PC-3 (cell line): ENCODE measurements around the gene SFSWAP. TPM values are rescaled to one million over a fixed set of nuclear protein-coding genes. Genes with fewer than 3 reads are reported as not detected.

Experiments used
- ATAC-seq: fragments of 200-7000 bp; cut with Tn5 transposase; 2 replicates; pipeline ENCODE4 v1.9.1; 2020; ENCODE audit warnings: mild to moderate bottlenecking, moderate library complexity
- BruUV-seq: library from RNA; stranded (reverse); fragments of 400-500 nt; replicated peaks from 2 replicates; lab custom pipeline; 2021; lab: Mats Ljungman, UMichigan
- CTCF ChIA-PET: fragments of 300-600 bp; sonication (Branson Sonifier 250); formaldehyde crosslinking; loops from one replicate; lab custom pipeline; 2022; ENCODE audit warnings: antibody characterized with exemption; lab: Charles Lee
- POLR2A ChIA-PET: fragments of 300-600 bp; sonication (Branson Sonifier 250); formaldehyde crosslinking; loops from one replicate; lab custom pipeline; 2022; ENCODE audit warnings: antibody characterized with exemption; ENCODE audit not compliant: unreplicated experiment; lab: Charles Lee
- DNase-seq: peaks from one replicate; pipeline ENCODE4 v3.0.0-alpha.2; 2015
- H2AFZ ChIP-seq: fragments of 300-600 bp; sonication (generic); 2 replicates; pipeline ENCODE4 v1.6.0; 2016; ENCODE audit warnings: antibody characterized with exemption, low read length
- H3F3A ChIP-seq: fragments of 300-600 bp; sonication (generic); one replicate; pipeline ENCODE4 v1.6.0; 2017; ENCODE audit warnings: antibody characterized with exemption, low read length, control low read depth, mild to moderate bottlenecking; ENCODE audit not compliant: unreplicated experiment
- H3K27ac ChIP-seq: fragments of 300-600 bp; sonication (generic); 2 replicates; pipeline ENCODE4 v1.5.1; 2016; ENCODE audit warnings: mild to moderate bottlenecking, low read length
- H3K27me3 ChIP-seq: fragments of 300-600 bp; sonication (generic); 2 replicates; pipeline ENCODE4 v1.6.1; 2016; ENCODE audit warnings: low read length, mixed read lengths
- H3K36me3 ChIP-seq: fragments of 300-600 bp; sonication (generic); 2 replicates; pipeline ENCODE4 v1.6.1; 2016; ENCODE audit warnings: low read depth, mixed run types, low read length, mixed read lengths
- H3K4me1 ChIP-seq: fragments of 300-600 bp; sonication (generic); 2 replicates; pipeline ENCODE4 v1.5.1; 2016; ENCODE audit warnings: low read length; ENCODE audit not compliant: insufficient read depth
- H3K4me2 ChIP-seq: fragments of 300-600 bp; sonication (generic); 2 replicates; pipeline ENCODE4 v1.6.0; 2016; ENCODE audit warnings: low read length
- H3K4me3 ChIP-seq: fragments of 300-600 bp; sonication (generic); 2 replicates; pipeline ENCODE4 v1.5.1; 2016; ENCODE audit warnings: mild to moderate bottlenecking, low read length, mixed read lengths
- H3K79me2 ChIP-seq: fragments of 300-600 bp; sonication (generic); 2 replicates; pipeline ENCODE4 v1.6.1; 2017; ENCODE audit warnings: low read length, mixed read lengths
- H3K9ac ChIP-seq: fragments of 300-600 bp; sonication (generic); 2 replicates; pipeline ENCODE4 v1.6.0; 2016; ENCODE audit warnings: mild to moderate bottlenecking, low read length
- H3K9me2 ChIP-seq: fragments of 300-600 bp; sonication (generic); replicated peaks from 2 replicates; pipeline ENCODE4 v1.6.1; 2016; ENCODE audit warnings: mixed run types, low read length, mixed read lengths
- H3K9me3 ChIP-seq: fragments of 300-600 bp; sonication (generic); 2 replicates; pipeline ENCODE4 v1.6.1; 2016; ENCODE audit warnings: low read length, mixed read lengths
- H4K20me1 ChIP-seq: fragments of 300-600 bp; sonication (generic); 2 replicates; pipeline ENCODE4 v1.6.1; 2016; ENCODE audit warnings: low read length, mixed read lengths
- EZH2 ChIP-seq: fragments of 300-600 bp; sonication (generic); IDR thresholded peaks from one replicate; pipeline ENCODE4 v1.6.1; 2017; ENCODE audit warnings: antibody characterized with exemption, mild to moderate bottlenecking, low read length; ENCODE audit not compliant: unreplicated experiment
- EZH2phosphoT487 ChIP-seq: fragments of 300-600 bp; sonication (generic); IDR thresholded peaks from 2 replicates; pipeline ENCODE4 v1.6.1; 2018; ENCODE audit warnings: mild to moderate bottlenecking, antibody characterized with exemption, low read length, borderline replicate concordance
- intact Hi-C: fragments of 100-400 bp; cut with micrococcal nuclease; formaldehyde crosslinking; loops from 2 replicates; pipeline ENCODE4 v1.9.0; 2023
- total RNA-seq: library from RNA; depleted of rRNA; stranded (reverse); fragments of >200 nt; gene quantifications from 2 replicates; pipeline ENCODE4 v1.2.3, GENCODE V29; 2014
- TF ChIP-seq, protein P1 (sequence below): fragments of 300-600 bp; sonication (generic); conservative IDR thresholded peaks from 2 replicates; pipeline ENCODE4 v1.5.1; 2017; ENCODE audit warnings: antibody characterized with exemption, low read depth, mild to moderate bottlenecking, low read length

Gene SFSWAP
- total RNA-seq, 1 experiment from 2014 or later = 57.5 TPM

DNA sequence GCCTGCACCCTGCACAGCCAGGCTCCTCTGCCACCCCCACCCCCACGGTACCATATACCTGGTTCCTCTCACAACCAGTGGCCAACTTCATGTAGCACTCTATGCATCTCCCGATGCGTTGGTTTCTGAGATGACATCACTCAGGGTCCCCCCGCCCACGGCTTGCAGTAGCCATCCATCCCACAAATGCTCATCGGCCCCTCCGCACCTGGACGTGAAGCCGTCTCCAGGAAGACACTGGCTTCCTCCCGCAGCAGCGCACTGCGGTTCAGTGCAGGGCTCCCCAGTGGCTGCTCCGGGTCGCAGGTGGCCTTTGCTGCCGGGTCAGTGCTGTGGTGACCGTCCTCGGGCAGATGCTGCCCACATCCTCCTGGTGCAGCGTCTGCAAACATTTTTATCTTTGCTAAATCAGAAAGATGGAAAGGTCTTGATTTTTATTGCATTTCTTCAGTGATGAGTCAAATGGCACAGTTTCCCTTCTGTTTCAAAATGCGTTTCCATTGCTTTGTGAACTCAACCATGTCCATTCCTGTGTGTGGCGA, 89.8 kb downstream of the SFSWAP start:
- Histone ChIP-seq H3F3A (no peaks in the 10 kb centered on the region), H3K27me3 (no peaks in the 10 kb centered on the region), H3K9me2 (no peaks in the 10 kb centered on the region), H3K79me2 (no peaks in the 10 kb centered on the region), H3K4me2 (no peak overlapping the region), H2AFZ (no peak overlapping the region), H3K9ac (no peak overlapping the region), H3K4me3 (no peak overlapping the region), H3K27ac (no peak overlapping the region), H3K36me3 (peaks cover 13% of the 10 kb centered on the region; the same call in 1 of the 2 replicates), H3K9me3 (no peaks in the 10 kb centered on the region), H4K20me1 (no peaks in the 10 kb centered on the region), H3K4me1 (peaks cover 10% of the 10 kb centered on the region; the same call in 1 of the 2 replicates)
- CTCF ChIA-PET = no interaction called here
- BruUV-seq = no TSS peak
- DNase-seq (peak; percentile 40), ATAC-seq (peak; percentile 61)
- intact Hi-C loops = no loop called here
- TF ChIP-seq, protein P1, sequence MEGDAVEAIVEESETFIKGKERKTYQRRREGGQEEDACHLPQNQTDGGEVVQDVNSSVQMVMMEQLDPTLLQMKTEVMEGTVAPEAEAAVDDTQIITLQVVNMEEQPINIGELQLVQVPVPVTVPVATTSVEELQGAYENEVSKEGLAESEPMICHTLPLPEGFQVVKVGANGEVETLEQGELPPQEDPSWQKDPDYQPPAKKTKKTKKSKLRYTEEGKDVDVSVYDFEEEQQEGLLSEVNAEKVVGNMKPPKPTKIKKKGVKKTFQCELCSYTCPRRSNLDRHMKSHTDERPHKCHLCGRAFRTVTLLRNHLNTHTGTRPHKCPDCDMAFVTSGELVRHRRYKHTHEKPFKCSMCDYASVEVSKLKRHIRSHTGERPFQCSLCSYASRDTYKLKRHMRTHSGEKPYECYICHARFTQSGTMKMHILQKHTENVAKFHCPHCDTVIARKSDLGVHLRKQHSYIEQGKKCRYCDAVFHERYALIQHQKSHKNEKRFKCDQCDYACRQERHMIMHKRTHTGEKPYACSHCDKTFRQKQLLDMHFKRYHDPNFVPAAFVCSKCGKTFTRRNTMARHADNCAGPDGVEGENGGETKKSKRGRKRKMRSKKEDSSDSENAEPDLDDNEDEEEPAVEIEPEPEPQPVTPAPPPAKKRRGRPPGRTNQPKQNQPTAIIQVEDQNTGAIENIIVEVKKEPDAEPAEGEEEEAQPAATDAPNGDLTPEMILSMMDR = no peak
- TF ChIP-seq EZH2 (no peak), EZH2phosphoT487 (no peak)
- POLR2A ChIA-PET = no interaction called here

DNA sequence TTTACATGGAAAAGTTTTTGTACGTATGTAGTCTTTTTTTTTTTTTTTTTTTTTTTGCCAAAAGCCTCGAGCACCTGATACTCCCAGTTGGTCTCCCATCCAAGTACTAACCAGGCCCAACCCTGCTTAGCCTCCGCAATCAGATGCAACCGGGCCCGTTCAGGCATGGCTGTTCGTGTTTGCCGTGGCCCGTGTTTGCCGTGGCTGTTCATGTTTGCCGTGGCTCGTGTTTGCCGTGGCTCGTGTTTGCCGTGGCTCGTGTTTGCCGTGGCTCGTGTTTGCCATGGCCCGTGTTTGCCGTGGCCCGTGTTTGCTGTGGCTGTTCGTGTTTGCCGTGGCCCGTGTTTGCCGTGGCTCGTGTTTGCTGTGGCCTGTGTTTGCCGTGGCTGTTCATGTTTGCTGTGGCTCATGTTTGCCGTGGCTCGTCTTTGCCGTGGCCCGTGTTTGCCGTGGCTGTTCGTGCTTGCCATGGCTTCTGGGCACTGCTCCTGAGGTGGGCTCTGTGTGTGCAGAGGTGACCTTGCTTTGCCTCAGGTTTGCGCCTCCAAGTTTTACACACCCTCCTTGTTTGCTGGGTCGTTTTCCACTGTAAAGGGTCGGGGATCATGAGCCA, 90.5 kb downstream of the SFSWAP start:
- Histone ChIP-seq H3K4me3 (no peak overlapping the region), H3K27ac (no peak overlapping the region), H3K79me2 (no peaks in the 10 kb centered on the region), H3K4me1 (peaks cover 10% of the 10 kb centered on the region; the same call in 1 of the 2 replicates), H3K9me2 (no peaks in the 10 kb centered on the region), H3K9ac (no peak overlapping the region), H3K4me2 (no peak overlapping the region), H3K27me3 (no peaks in the 10 kb centered on the region), H2AFZ (no peak overlapping the region), H3F3A (no peaks in the 10 kb centered on the region), H3K9me3 (no peaks in the 10 kb centered on the region), H3K36me3 (peaks cover 13% of the 10 kb centered on the region; the same call in 1 of the 2 replicates), H4K20me1 (no peaks in the 10 kb centered on the region)
- intact Hi-C loops = no loop called here
- POLR2A ChIA-PET = no interaction called here
- TF ChIP-seq EZH2 (no peak), EZH2phosphoT487 (no peak)
- TF ChIP-seq, protein P1 = no peak
- DNase-seq = no peak
- BruUV-seq = no TSS peak
- no peak for ATAC-seq
- CTCF ChIA-PET = no interaction called here

DNA sequence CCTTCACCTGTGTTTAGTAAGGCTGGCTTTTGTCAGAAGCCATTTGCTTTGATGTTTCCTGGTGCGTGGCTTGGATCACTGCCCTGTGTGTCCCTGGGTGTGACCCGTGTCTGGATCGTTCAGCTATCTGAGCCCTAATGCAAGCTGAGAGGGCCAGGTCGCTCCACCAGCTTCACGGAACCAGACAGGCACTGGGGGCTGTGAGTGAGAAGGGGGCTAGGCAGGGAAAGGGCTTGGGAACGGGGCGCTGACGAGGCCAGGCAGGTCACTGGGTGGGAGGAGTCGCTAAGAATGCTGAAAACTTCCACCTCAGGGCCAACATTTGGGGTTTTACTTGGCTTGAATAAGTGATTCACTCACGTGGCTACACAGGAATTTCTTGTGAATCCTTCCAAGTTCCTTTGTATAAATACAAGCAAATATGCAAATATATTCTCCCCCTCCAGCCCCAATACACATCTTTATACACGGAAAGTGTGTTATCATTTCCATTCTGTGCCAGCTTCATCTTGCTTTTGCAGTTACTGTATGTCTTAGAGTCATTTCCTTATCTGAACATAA, 93.2 kb downstream of the SFSWAP start:
- ChIA-PET CTCF (no interaction called here), POLR2A (no interaction called here)
- H2AFZ ChIP-seq = peak overlapping the region; percentile 37; the same call in 1 of the 2 replicates
- no peaks in the 10 kb centered on the region for H3F3A ChIP-seq
- ATAC-seq = peak; percentile 39
- no peak overlapping the region for H3K9ac ChIP-seq
- peaks cover 10% of the 10 kb centered on the region; the same call in 1 of the 2 replicates for H3K4me1 ChIP-seq
- no peak overlapping the region for H3K27ac ChIP-seq
- H4K20me1 ChIP-seq = no peaks in the 10 kb centered on the region
- H3K27me3 ChIP-seq = no peaks in the 10 kb centered on the region
- peaks cover 8% of the 10 kb centered on the region; the same call in 1 of the 2 replicates for H3K36me3 ChIP-seq
- peak overlapping the region; percentile 45; the same call in 1 of the 2 replicates for H3K4me2 ChIP-seq
- BruUV-seq = no TSS peak
- no peaks in the 10 kb centered on the region for H3K9me2 ChIP-seq
- TF ChIP-seq EZH2phosphoT487 (no peak), EZH2 (no peak)
- no peak overlapping the region for H3K4me3 ChIP-seq
- H3K9me3 ChIP-seq = no peaks in the 10 kb centered on the region
- H3K79me2 ChIP-seq = no peaks in the 10 kb centered on the region
- DNase-seq = peak; percentile 31
- intact Hi-C loops = no loop called here
